ENCODE measurements around the gene RBM5.
A peak's percentile ranks its signal among the peaks of the same experiment; 100 is the strongest.
"Not testable (repeated sequence)": the region's sequence is repeated elsewhere in the genome, so short reads cannot be mapped to it uniquely, and the experiment has no call there.

The RBM5 gene

GRCh38 chr3:50088725-50089608 is at the start of gene RBM5:
TSS of gene RBM5 (plus strand) at chr3:50088919. CDS start at chr3:50090435, 1,516 bp downstream.
- peak; percentile 74 to 87 for DNase-seq

- no peak for DNase-seq
Measured at GRCh38 chr3:50044976-50045375, 43.7 kb upstream of the RBM5 start.

DNA sequence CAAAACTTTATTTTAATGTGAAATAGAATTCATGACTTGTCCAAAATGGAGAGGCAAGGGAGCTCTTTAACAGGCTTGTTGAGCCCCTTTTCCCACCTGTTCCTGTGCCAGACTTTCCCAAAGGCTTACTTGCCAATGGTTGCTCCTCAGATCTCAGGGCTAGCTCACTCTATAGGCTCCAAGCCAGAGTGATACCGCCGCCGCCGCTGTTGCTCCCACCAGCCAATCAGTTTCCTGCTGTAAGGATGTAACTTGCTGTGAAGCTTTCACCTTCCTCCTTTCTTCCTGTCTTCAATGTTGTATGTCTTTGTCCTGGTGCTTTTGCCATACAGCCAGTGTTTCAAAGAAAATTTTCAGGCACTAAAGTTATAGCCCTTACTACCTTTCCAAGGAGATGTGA is 41.3 kb upstream of the RBM5 start:
- no peak for DNase-seq

DNA sequence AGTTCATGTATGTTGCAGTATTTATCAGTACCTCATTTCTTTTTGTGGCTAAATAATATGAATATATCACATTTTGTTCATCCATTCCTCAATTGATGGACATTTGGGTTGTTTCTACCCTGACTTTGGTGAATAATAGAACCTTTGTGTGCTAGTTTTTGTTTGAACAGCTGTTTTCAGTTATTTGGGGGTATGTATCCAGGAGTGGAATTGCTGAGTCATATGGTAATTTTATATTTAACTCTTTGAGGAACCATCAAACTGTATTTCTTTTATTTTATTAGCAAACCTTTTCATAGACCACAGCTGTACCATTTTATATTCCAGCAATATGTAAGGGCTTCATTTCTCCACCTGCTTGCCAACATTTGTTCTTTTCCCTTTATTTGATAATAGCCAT is 38.4 kb upstream of the RBM5 start:
- no peak for DNase-seq

- DNase-seq: no peak
Measured at GRCh38 chr3:50057756-50058155, 31.0 kb upstream of the RBM5 start.

DNA sequence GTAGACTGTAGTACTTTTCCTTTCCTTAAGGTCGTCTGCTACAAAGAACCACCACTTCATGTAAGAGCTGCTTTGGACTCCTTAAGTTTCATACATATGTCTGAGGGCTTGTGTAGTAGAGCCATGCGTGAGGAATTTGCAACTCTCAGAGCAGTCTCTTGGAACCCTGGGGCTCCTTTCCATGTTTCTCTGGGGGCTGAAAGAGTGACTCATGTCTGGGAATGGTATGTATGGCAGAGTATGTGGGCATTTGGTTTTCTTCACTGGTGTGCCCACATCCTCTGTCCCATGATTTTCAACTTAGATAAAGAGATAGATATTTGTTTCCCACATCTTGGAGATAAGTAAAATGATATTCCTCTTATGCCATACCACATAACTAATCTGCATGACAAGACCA is 20.6 kb upstream of the RBM5 start:
- DNase-seq: no peak

- no peak for DNase-seq
Measured at GRCh38 chr3:50078091-50078490, 10.6 kb upstream of the RBM5 start.

- no peak for DNase-seq
Measured at GRCh38 chr3:50078622-50079021, 10.1 kb upstream of the RBM5 start.

DNA sequence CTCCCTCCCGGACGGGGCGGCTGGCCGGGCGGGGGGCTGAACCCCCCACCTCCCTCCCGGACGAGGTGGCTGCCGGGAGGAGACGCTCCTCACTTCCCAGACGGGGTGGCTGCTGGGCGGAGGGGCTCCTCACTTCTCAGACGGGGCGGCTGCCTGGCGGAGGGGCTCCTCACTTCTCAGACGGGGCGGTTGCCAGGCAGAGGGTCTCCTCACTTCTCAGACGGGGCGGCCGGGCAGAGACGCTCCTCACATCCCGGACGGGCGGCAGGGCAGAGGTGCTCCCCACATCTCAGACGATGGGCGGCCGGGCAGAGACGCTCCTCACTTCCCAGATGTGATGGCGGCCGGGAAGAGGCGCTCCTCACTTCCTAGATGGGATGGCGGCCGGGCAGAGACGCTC is 3.8 kb upstream of the RBM5 start:
- not testable (repeated sequence) for DNase-seq

GRCh38 chr3:50089609-50089945 is 858 bp downstream of the RBM5 start:
- no peak for DNase-seq

DNA sequence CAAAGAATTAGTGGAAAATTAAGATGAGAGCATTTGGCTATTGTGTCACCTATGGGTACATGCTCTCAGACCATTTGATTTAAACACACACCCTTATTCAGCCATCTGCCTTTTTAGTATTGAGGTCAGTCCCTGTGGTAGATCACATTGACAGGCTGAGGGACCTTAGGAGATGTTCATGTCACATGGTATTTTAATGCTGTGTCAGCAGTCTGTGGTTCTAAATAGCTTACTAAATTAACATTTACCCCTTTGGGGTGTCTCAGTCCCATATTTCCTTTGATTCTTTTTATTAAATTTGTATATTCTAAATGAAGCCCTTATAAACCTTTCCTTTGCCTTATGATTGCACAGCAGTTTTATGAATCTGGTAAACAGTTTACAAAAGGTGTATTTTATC is 2.3 kb downstream of the RBM5 start:
- no peak for DNase-seq

GRCh38 chr3:50095352-50095998 is 6.8 kb downstream of the RBM5 start:
- no peak for DNase-seq

- no peak for DNase-seq
Measured at GRCh38 chr3:50100386-50100785, 11.7 kb downstream of the RBM5 start.

GRCh38 chr3:50100956-50101845 is 12.5 kb downstream of the RBM5 start:
- DNase-seq: no peak

- DNase-seq: no peak
Measured at GRCh38 chr3:50102558-50102957, 13.8 kb downstream of the RBM5 start.

- DNase-seq: no peak
Measured at GRCh38 chr3:50111757-50112156, 23.0 kb downstream of the RBM5 start.

DNA sequence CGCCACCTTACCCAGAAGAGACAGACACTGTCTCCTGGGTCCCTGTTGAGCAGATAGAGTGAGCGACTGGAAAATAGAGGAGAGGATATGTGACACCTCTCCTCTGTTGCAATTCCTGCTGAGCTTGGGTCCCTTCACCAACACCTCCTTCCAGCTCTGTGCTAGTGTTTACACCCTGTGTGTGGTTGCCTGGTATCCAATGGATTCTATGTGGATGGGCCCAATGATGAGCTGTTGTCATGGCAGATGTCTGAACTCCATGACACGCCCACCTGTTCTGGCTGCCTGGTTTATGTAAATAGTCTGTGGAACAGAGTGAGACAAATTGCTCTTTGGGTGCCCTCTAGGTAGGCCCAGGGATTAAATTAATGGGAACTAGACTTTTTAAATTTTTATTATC is 23.7 kb downstream of the RBM5 start:
- DNase-seq: no peak

DNA sequence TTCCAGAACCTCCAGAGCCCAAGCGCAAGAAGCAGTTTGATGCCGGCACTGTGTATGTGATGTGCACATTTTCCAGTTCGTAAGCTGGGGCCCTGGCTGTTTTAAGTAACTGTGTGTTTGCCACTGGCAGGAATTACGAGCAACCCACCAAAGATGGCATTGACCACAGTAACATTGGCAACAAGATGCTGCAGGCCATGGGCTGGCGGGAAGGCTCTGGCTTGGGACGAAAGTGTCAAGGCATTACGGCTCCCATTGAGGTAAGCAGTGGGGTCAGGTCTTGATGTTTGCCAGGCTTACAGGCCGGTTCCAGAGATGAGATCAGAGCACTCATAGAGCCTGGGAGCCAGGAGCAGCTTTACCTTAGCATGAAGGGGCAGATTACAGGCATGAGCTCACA is 28.4 kb downstream of the RBM5 start:
- no peak for DNase-seq

DNA sequence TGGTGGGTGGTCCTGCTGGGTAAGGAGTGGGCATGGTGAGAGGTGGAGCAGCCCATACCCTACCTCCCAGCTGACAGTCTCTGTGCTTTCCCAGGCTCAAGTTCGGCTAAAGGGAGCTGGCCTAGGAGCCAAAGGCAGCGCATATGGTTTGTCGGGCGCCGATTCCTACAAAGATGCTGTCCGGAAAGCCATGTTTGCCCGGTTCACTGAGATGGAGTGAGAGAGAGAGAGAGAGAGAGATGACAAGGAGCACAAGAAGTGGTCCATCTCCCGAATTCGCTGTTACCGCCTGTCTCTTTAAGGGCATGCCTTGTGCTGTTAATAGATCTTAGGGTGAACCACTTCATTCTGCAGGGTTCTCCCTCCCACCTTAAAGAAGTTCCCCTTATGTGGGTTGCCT is 29.5 kb downstream of the RBM5 start:
- no peak for DNase-seq

DNA sequence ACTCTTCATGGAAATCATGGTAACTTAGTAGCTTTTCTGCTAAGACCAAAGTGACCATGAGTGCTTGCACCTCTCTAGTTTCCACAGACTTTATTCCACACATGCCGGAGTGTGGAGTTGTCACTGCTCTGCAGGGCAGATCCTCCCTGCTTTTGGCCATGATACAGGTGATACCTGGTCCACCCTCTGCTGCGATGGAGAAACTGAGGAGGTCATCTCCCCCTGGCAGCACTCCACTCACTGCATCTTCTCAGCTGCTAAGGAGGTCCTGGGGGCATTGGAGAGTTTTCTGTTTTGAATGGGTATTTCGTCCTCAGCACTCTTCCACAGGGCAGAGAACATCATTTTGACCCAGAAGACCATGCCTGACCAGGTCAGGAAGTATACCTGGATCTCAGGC is 31.1 kb downstream of the RBM5 start:
- DNase-seq: no peak

- no peak for DNase-seq
Measured at GRCh38 chr3:50120364-50121071, 31.8 kb downstream of the RBM5 start.

DNA sequence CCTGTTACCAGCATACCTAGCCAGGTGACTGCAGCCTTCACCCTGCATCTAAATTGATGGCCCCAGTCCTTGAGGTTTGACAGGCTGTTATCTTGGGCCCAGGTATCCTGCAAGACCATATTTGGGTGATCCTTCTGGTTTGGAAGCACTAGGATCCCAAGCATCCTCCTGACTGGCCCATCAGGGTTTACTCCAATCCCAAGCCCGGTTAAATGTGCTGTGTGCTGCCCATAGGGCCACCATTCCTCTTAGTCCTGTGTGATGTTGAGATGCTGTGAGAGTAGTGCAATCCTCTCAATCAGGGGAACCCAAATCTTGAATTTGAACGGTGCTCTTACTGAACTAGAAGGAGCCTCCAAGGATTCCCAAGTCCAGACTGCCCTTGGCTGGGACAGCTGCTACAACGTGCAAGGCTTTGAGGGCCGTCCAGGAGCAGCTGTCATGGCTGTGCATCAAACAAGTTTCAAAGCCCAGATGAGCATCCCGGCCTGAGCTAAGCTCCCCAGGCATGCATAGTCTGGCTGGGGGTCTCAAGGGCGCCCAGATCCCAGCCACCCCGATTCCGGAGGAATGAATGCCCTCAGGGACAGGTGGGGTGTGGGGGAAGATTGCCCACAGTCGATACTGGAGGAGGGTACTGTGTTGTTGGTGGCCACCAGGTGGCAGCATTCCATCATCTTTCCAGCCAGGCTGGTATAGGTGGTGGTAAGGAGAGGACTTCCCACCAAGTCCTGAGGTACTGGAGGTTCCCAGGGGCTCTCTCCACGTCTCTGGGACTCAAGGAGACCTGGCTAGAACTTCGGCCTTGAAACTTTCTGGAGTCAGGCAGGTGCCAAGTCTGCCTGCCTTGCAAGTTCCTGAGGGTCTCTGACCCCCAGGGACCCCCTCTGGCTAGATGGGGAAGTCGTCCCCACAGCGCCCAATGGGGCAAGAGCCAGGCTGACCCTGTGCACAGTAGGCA is 32.6 kb downstream of the RBM5 start:
- peak; percentile 29 to 38 for DNase-seq
